GM21619 (cell line): ENCODE results near the gene TMEM74B.

Source experiments
- ATAC-seq: cut with Tn5 transposase; IDR thresholded peaks from one replicate; pipeline ENCODE4 v1.9.1; 2021; ENCODE audit not compliant: unreplicated experiment

The TMEM74B gene

DNA sequence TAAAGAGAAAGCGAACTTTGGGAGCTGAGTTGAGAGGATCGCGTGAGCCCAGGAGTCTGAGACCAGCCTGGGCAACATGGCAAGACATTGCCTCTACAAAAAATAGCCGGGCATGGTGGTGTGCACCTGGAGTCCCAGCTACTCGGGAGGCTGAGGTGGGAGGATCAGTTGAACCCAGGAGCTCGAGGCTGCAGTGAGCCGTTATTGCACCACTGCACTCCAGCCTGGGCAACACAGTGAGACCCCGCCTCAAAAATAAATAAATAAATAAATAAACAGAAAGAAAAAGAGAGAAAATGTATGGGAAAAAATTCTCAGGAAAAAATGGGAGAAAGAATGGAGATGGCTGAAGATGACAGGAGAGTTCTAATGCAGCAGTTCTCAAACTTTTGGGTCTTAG, 21.0 kb upstream of the TMEM74B start:
- no peak for ATAC-seq

DNA sequence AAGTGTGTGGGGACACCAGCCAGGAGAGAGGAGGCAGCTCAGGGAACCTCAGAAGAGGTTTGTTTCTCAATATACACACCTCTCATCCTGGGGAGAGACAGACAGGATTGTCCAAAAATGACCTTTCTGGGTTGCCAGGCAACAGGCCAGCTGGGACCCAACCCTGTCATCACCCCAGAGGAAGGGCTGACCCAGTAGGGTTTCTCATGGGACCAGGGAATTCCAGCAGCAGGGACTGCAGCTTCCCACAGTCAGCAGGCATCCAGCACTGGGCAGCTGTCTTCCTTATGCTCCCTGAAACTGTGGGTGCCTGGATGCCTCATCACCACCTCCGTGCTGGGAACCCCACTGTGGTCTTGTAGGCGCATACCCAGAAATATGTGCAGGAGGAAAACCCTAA, 19.8 kb upstream of the TMEM74B start:
- no peak for ATAC-seq

DNA sequence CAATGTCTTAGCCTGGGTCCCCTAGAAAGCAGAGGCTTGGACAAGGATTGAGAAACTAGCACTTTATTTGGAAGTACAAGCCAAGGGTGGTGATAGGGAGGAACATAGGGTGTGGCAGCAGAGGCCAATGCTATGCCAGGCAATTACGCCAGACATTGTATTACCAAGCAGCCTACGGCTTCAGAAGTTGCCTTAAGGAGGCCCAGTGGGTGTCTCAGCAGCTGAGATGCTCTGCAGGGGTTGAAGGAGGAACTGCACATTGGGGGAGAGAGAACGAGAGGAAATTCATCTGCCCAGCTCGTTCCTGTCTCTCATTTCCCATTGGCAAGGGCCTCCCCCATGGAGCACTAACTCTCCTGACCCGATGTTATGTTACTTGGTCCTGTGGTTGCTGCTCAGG, 19.3 kb upstream of the TMEM74B start:
- ATAC-seq = no peak

DNA sequence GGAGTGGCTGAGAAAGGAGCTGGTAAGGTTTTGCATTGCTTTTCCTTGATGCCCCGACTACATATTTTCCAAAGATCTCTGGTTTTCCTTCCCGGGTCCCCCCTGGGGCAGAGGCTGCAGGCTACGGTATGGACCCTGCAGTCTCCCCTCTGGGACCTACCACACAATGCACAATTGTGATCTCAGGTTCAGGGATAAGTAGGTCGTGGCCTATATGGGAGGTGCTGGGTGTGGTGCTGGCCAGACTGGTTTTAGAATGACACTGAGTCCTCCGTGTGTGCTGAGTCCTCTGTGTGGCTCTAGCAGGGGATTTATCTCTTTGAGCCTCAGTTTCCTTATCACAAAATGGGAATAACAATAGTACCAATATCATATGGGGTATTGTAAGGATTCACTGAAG, 18.8 kb upstream of the TMEM74B start:
- no peak for ATAC-seq

DNA sequence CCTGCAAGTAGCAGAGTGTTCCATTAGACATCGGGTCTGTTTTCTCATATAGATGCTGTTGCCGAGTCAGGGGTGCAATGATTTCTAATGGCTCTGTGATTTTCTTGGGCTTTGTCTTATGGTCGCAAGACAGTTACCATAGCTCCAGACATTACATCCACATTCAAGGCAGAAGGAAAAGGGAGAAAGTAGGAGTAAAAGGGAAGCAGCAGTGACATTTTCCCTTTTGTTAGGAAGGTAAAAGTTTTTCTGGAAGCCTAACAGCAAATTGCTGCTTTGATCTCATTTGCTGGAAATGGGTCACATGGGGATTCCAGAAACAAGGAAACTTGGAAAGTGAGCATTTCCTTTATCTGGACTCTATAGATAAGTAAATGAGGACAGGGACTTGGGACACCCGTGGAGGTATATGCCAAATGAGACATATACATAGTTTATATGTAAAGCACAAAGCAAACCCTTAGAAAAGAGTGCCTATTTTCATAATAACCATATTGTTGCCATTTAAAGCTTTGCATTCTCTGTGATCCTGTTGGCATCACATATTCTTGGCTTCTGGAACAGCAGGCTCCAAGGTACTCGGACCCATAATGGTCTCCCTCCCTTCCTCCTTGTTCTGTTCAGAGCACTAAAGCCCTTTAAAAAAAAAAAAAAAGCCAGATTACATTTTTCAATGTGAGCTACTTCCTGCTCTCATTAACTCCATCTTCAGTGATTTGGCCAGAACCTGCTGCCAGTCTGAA, 18.2 kb upstream of the TMEM74B start, which contains the start of gene C20orf202:
TSS of gene C20orf202 (plus strand) at position 693 of the 743 bp plus-strand sequence. CDS start 132 bp downstream, outside the sequence.
- ATAC-seq = no peak

DNA sequence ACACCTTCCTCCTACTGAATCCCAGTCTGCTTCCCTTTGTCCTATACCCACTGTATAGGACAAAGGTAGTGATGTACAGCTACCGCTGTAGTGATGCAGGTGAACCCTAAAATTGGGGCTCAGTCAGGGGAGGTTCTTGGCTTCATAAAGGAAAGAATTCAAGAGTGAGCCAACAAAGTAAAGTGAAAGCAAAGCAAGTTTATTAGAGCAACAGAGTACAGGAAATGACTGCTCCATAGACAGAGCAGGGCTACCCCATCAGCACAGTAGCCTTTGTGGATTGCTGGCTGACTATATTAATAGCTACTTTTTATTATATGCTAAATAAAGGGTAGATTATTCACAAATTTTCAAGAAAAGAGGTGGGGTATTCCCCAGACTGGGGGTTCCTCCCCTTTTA, 15.2 kb upstream of the TMEM74B start:
- ATAC-seq = no peak

DNA sequence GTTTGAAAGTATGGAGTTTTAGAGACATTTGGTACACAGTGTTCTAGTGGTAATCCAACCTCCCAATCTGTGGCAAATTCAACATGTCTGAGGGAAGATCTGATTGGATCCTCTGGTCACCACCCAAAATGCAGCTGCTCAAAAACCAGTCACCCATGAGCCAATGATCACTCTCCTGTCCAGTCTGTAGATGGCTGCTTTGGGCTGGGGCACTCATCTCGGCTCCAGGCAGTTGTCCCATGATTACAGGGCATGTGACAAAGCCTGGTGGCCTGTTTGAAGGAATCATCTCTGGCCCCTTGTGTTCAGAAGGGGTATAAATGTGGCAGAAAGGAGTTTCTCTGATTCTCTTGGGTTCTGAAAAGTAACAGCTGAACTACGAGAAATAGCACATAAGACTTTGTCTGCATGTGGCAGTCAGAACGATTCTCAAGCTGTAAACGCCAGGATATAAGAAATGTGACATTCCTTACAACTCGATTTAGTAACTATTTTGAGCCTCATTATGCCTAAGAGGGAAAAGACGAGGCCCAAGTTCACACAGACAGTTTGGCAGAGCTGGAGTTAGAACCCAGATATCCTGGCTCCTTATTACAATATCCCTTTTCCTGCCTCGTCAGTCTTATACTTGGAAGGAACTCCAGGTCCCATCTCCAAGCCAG, 14.6 kb upstream of the TMEM74B start:
- ATAC-seq = no peak

DNA sequence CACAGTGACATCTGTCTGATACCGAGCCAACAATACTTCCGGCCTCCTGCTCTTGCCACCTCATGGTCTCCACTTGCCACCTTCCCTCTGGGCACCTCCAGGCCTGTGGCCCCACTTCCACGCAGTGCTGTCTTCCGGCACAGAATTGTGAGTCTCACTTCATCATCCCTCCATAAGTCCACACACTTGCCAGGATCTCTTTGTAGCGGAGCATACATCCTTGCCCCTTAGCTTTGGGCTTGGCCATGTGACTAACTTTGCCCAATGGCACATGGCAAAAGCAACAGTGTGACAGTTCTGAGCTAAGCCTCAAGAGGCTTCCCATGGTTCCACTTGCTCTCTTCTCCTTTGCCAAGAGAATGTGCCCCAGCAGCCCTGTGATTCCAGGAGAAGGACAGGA, 14.0 kb upstream of the TMEM74B start:
- ATAC-seq = no peak

DNA sequence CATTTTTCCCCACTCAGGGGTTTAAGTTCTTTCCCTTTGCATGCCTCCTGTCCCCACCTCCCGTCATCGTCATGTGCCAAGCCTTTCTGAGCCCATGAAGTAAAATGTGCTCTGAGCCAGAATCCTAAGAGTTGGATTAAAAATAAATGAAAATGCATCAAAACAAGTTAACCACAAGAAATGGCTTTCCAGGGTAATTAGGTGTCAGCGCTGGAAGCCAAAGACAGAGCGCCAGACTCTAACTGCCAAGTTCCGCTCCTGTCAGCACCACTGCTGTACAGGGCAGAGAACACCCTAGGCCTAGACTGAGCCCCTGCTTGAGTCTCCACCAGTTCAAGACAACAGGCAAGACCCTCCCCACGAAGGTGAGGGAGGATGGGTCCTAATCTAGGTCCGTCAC, 13.0 kb upstream of the TMEM74B start:
- no peak for ATAC-seq

DNA sequence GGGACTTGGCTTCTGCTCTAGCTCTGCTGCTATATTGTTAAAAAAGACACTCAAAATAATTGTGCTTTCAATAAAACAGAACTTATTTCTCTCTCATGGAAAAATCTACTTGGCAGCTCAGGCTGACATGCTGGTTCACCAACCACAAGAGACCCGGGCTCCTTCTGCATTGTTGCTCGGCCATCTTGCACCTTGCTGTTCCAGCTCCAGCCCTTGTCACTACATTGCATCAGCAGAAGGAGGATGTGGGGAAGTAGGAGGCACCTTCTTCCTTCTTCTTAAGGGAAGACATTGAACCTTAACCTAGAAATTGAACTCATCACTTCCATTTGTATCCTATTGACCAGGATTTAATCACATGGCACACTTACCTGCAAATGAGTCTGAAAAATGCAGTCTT, 11.9 kb upstream of the TMEM74B start:
- no peak for ATAC-seq

DNA sequence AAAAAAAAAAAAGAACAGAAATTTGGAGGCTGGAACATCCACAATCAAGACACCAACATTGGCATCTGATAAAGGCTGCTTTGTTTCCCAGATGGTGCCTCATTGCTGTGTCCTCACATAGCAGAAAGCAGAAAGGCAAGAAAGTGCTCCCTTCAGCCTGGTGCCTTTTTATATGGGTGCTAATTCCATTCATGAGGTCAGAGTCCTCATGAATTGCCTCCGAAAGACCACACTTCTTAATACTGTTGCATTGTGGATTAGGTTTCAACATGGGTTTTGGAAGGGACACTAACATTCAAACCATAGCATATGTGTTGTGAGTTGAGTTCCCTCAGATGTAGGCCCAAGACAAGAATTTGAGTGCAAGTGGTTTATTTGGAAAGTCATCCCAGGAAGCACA, 10.4 kb upstream of the TMEM74B start:
- ATAC-seq = no peak

DNA sequence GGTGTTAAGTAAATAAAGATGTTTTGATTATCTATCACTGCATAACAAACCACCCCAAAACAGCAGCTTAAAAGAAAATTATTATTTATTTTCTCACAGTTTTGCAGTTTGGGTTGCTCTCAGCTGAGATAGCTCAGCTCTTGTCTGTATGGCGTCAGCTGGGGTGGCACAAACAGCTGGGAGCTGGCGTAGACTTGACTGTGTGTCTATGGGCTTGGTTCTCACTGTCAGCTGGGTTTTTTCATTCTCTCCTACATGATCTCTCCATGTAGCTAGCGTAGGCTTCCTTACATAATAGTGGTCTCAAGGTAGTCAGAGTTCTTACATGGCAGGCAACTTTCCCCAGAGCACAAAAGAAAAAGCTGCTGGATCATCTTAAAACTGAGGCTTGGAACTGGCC, 6.5 kb upstream of the TMEM74B start:
- ATAC-seq = no peak

DNA sequence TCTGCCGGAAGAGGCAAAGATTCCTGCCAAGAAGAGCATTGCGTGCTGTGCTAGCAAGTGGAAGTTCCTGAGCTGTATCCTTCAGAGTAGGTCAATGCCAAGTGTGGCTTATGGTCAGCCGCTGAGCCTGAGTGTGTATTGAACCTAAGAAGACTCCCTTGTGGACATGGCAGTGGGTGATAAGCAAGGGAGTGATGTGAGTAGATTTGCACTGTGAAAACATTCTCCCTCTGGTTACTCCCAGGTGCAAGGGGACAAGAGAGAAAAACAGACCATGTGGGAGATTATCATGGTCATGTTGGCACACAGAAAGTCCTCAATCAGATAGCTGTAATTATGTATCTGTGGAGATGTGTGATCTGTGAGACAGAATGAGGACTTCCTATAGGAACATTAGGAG, 6.1 kb upstream of the TMEM74B start:
- ATAC-seq = no peak

DNA sequence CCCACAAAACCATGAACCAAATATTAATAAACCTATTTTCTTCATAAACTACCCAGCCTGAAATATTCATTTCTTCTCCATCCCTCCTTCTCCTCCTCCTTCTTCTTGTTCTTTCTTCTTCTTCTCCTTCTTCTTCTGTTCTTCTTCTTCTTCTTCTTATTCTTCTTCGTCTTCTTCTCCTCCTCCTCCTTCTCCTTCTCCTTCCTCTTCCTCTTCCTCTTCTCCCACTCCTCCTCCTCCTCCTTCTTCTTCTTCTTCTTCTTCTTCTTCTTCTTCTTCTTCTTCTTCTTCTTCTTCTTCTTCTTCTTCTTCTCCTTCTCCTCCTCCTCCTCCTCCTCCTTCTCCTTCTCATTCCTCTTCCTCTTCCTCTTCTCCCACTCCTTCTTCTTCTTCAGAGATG, 5.0 kb upstream of the TMEM74B start:
- no peak for ATAC-seq

DNA sequence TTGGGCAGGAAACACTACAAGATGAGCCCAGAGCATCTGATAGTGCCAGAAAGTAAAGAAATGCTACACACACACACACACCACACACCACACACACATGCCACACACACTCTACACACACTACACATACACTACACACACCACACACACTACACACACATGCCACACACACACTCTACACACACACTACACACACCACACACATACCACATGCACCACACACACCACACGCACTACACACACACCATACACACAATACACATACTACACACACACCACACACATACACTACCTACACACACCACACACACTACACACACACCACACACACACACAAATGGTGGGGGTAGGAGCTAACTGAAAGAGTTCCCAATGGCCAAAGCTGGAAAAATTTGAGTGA, 3.6 kb upstream of the TMEM74B start:
- no peak for ATAC-seq

DNA sequence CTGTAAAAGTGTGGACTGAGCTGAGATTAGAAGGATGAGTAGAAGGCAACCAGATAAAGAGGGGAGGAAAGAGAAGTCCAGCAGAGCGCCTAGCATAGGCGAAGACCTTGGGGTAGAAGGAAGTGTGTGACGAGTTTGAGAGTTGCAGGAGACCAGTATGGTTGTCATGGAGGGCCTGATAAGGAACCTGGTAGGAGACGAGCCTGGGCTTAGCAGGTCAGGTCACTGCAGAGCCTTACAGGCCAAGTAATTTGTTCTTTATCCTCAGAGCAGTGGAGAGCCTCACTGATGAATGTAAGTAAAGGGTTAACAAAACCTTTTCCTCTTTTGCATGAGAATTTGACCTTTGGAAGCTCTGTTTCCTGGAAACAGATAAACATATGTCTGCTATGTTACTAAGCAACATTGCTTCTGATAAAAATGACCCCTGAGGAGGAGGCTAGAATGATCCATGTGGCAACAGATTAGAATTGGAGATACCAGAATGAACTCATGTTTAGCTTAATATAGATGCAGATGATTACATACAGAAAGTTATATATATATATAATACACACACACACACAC, 2.9 kb upstream of the TMEM74B start:
- no peak for ATAC-seq

DNA sequence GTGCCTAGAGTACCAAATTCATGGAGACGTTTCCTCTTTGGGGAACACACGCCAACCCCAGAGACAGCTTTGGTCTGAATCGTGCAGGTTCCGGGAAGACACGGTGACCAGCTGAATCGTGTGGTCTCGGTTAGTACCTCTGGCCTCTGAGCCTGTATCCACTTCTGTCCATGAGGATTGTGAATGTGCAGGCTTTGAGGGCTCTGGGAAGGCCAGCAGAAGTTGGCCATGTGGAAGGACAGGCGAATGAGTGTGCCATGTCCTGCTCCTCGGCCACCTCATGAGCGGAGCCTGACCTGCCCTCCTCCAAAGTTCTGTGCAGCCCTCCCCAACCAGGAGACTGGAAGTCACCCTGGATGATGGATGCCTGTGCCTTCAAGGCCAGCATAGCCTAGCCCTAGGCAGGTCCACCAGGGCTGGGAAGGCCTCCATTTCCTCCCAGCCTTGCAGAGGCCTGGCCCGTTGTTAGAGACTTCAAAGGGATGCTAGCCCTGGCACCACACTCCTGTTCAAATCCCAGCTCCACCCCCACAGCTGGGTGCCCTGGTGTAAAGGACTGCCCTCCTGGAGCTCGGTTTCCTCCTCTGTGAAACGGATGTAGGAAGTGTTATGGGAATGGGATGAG, 1.7 kb upstream of the TMEM74B start:
- ATAC-seq = no peak

DNA sequence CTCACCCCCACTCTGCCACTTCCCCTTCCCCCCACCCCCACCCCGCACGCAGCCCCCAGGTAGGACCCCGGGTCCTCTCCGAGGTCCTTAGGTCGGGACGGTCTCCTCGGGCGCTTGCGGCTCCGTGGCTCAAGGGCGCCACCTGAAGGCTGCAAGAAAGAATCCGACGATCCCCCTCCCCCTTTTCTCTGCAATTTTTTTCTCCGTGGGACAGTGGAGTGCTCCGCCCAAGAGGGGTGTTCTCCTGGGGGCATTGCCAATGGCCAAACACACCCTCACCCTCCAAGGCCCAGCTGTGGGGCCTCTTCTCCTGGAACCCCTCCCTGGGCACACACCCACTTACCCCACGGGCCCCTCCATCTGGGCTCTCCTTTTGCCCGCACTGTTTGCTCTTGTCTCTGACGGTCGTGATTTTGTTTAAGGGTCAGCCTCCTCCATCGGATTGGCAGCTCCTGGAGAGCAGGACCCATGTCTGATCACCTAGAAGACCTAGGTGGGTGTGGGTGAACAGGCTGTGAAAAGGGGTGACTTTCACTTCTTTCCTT, 1.1 kb upstream of the TMEM74B start:
- no peak for ATAC-seq

DNA sequence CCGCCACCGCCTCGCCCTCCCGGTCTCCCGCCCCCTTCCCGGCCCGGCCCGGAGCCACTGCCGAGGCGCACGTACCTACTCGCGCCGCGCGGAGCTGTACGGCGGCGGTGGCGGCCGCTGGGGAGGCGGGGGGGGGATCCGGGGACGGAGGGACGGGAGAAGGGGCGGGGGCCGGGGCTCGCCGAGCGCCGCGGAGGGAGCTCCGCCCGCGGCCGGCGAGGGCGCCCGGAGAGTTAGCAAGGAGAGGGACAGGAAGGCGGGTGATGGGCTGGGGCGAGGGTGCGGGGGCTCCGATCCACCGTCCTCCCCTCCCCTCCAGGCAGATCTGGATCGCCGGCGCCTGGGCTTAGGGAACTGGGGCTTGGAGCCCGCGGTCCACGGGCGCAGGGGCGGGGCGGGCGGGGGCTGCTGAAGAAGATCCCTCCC, 548 bp upstream of the TMEM74B start:
- no peak for ATAC-seq

DNA sequence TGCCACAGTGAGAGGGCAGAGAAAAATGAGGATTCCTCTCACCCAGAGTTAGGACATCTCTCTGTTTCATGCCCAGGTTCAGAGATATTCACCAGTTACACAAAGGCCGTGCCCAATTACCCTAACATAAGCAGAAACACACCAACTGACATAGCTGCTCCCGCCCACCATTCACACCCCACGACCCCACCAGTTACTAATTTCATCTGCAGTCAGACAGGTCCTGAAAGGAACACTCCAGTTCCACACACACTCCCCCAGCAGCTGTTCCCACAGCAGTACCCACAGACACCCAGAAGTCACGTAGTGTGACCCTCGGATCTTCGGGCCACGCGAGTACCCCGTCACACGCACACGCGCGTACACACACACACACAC, 532 bp downstream of the TMEM74B start:
- no peak for ATAC-seq

DNA sequence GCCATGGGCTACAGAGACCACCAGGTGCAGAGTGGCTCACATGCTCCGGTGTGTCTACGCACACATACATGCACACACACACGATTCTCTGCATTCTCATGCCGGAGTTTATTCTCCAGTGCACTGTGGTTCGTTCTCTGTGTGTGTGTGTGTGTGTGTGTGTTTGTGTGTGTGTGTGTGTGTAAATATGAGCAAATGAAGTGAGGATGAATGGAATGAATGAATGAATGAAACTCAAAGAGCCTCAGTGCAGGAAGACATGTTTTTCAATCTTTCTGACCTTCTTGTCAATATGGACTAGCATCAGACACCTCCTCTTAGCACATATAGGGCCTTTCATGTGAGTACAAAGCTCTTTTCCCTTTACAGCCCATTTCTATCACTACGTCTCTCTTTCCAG, 1.6 kb downstream of the TMEM74B start:
- ATAC-seq = no peak

DNA sequence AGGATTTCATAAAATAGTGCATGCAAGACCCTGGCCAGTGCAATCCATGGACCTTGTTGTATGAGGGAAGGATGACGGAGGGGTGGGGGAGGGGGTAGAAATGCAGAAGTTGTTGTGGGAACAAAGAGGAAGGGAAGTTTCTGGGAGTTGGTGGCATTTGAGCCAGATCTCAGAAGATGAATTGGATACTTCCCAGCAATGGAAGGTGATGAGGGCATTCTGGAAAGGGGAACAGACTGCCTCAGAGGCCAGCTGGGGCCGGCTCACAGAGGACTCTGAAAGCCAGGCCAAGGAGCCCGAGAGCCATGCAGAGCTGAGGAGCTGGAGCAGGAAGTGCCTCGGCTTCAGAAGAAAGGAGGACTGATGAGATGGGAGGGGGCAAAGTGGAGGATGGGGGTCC, 2.7 kb downstream of the TMEM74B start:
- ATAC-seq = no peak
